Daoy (cell line): ENCODE results near the gene SALL1. TPM values are rescaled to one million over a fixed set of nuclear protein-coding genes. Genes with fewer than 3 reads are reported as not detected.

Source experiments
- DNase-seq: peaks from one replicate; pipeline ENCODE4 v3.0.0-alpha.2; 2015; ENCODE audit warnings: low read depth
- total RNA-seq: library from RNA; depleted of rRNA; stranded (reverse); fragments of >200 nt; shearing (Covaris generic); gene quantifications from 2 replicates; pipeline ENCODE4 v1.2.3, GENCODE V29; 2014

The SALL1 gene
- total RNA-seq, 1 experiment from 2014 or later: 0.57 TPM

GRCh38 chr16:51141541-51141940, 9.5 kb downstream of the SALL1 start:
- peak; percentile 54 for DNase-seq

- DNase-seq: no peak
These were observed 10.0 kb downstream of the SALL1 start for GRCh38 chr16:51141106-51141505.

- no peak for DNase-seq
These were observed 11.0 kb downstream of the SALL1 start for GRCh38 chr16:51140112-51140511.

- DNase-seq: no peak
These were observed 11.5 kb downstream of the SALL1 start for GRCh38 chr16:51139568-51139967.

GRCh38 chr16:51138178-51138577, 12.9 kb downstream of the SALL1 start:
- no peak for DNase-seq

GRCh38 chr16:51137097-51137496, 14.0 kb downstream of the SALL1 start:
- DNase-seq: peak; percentile 53

- no peak for DNase-seq
These were observed 16.2 kb downstream of the SALL1 start for GRCh38 chr16:51134876-51135275.

GRCh38 chr16:51134269-51134812, 16.7 kb downstream of the SALL1 start:
- peak; percentile 26 for DNase-seq

- DNase-seq: no peak
These were observed 17.4 kb downstream of the SALL1 start for GRCh38 chr16:51133688-51134087.

- DNase-seq: no peak
These were observed 17.9 kb downstream of the SALL1 start for GRCh38 chr16:51133183-51133582.

- no peak for DNase-seq
These were observed 18.5 kb downstream of the SALL1 start for GRCh38 chr16:51132490-51133115.

- no peak for DNase-seq
These were observed 19.5 kb downstream of the SALL1 start for GRCh38 chr16:51131619-51132018.

GRCh38 chr16:51129105-51129504, 22.0 kb downstream of the SALL1 start:
- DNase-seq: peak; percentile 24

- DNase-seq: no peak
These were observed 25.1 kb downstream of the SALL1 start for GRCh38 chr16:51125992-51126391.

GRCh38 chr16:51124896-51125295, 26.2 kb downstream of the SALL1 start:
- no peak for DNase-seq

GRCh38 chr16:51121850-51122249, 29.2 kb downstream of the SALL1 start:
- DNase-seq: no peak

- no peak for DNase-seq
These were observed 30.2 kb downstream of the SALL1 start for GRCh38 chr16:51120730-51121347.

- no peak for DNase-seq
These were observed 30.9 kb downstream of the SALL1 start for GRCh38 chr16:51119973-51120729.

GRCh38 chr16:51119556-51119955, 31.5 kb downstream of the SALL1 start:
- peak; percentile 19 for DNase-seq

- DNase-seq: no peak
These were observed 34.7 kb downstream of the SALL1 start for GRCh38 chr16:51116353-51116752.

GRCh38 chr16:51114382-51114781, 36.7 kb downstream of the SALL1 start:
- no peak for DNase-seq

- no peak for DNase-seq
These were observed 37.6 kb downstream of the SALL1 start for GRCh38 chr16:51113236-51114125.
